Left ventricle myocardium inferior (tissue), 1 donor: ENCODE results near the gene AP3S2. TPM values are rescaled to one million over a fixed set of nuclear protein-coding genes. Genes with fewer than 3 reads are reported as not detected.
A peak's percentile ranks its signal among the peaks of the same experiment; 100 is the strongest.

ENCODE experiments used
- DNase-seq: peaks from one replicate; pipeline ENCODE4 v3.0.0-alpha.2; 2020
- H3K27ac ChIP-seq: fragments of 200-600 bp; replicated peaks from 2 replicates; pipeline ENCODE4 v1.8.0; 2021
- H3K27me3 ChIP-seq: fragments of 200-600 bp; 2 replicates; pipeline ENCODE4 v1.8.0; 2021; ENCODE audit warnings: low read depth
- H3K36me3 ChIP-seq: fragments of 200-600 bp; 2 replicates; pipeline ENCODE4 v1.8.0; 2021
- H3K4me1 ChIP-seq: fragments of 200-600 bp; 2 replicates; pipeline ENCODE4 v1.8.0; 2021
- H3K4me3 ChIP-seq: fragments of 200-600 bp; 2 replicates; pipeline ENCODE4 v1.8.0; 2021; ENCODE audit warnings: mild to moderate bottlenecking, moderate library complexity
- H3K9me3 ChIP-seq: fragments of 200-600 bp; replicated peaks from 2 replicates; pipeline ENCODE4 v1.8.0; 2021
- intact Hi-C: fragments of 100-400 bp; cut with micrococcal nuclease; formaldehyde crosslinking; loops from one replicate; pipeline ENCODE4 v1.11.0; 2022
- total RNA-seq: library from RNA; stranded (reverse); fragmentation: NEBNext Ultra II Directional; extraction: Animal tissue kit (Norgen Biotek cat#: 25700); gene quantifications from one replicate; pipeline ENCODE4 v1.2.1, GENCODE V29; 2021
- TF ChIP-seq, protein P1 (sequence below): fragments of 200-600 bp; IDR thresholded peaks from 2 replicates; pipeline ENCODE4 v1.8.0; 2021; ENCODE audit warnings: antibody characterized with exemption, mild to moderate bottlenecking, borderline replicate concordance
- donor health status: DM: no; HTN: yes; CAD: no; lungs with severe emphysema.

AP3S2 gene
- total RNA-seq, 1 donor from 2014 or later = 44.1 TPM

DNA sequence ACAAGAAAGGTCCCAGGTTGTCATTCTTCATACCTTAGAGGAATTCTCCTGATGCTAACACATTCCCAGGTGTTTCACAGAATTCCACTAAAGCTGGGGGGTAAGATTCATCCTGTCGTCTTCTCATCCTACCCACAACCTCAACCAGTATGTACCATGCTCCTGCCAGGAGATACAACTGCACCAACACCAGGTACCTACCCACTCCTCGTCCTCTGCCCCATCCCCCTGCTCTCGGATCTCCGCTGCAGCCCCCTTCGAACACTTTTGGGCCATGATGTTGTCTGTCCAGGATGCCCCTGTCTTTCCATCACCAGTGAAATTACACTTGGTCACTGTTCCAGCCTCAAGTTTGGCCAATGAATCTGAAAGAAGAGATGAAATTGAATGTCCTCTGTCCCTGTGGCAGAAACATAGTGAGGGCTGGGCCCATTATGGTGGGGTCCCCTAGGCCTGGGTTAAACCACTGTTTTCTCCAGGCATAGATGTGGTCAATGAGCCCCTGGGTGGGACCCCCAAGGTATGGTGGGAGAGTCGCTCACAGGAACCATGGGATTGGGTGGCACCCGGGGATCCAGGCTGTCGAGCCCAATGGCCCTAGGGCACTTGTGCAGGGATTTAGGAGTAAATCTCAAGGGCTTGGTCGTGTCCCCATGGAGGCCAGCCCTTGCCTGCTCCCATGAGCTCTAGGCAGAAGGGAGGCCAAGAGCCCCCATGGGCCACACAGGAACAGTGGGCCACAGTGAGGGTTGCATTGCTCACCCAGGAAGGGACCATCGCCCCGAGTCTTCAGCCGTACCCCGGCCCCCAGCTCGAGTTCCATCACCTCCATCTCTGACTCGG, 9.4 kb upstream of the AP3S2 start:
- Histone ChIP-seq H3K9me3 (no peaks in the 10 kb centered on the region), H3K4me3 (no peak overlapping the region), H3K27me3 (no peaks in the 10 kb centered on the region), H3K4me1 (peaks cover 14% of the 10 kb centered on the region), H3K36me3 (peaks cover 39% of the 10 kb centered on the region), H3K27ac (no peak overlapping the region)
- DNase-seq = no peak
- TF ChIP-seq, protein P1, sequence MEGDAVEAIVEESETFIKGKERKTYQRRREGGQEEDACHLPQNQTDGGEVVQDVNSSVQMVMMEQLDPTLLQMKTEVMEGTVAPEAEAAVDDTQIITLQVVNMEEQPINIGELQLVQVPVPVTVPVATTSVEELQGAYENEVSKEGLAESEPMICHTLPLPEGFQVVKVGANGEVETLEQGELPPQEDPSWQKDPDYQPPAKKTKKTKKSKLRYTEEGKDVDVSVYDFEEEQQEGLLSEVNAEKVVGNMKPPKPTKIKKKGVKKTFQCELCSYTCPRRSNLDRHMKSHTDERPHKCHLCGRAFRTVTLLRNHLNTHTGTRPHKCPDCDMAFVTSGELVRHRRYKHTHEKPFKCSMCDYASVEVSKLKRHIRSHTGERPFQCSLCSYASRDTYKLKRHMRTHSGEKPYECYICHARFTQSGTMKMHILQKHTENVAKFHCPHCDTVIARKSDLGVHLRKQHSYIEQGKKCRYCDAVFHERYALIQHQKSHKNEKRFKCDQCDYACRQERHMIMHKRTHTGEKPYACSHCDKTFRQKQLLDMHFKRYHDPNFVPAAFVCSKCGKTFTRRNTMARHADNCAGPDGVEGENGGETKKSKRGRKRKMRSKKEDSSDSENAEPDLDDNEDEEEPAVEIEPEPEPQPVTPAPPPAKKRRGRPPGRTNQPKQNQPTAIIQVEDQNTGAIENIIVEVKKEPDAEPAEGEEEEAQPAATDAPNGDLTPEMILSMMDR = no peak
- intact Hi-C loops = no loop called here

- DNase-seq = peak; percentile 36
- Histone ChIP-seq H3K27me3 (no peaks in the 10 kb centered on the region), H3K9me3 (no peaks in the 10 kb centered on the region), H3K27ac (peak overlapping the region; percentile 77), H3K4me1 (peaks cover 14% of the 10 kb centered on the region), H3K4me3 (no peak overlapping the region), H3K36me3 (peaks cover 33% of the 10 kb centered on the region)
- TF ChIP-seq, protein P1 = no peak
- intact Hi-C loops = no loop called here
Observed at GRCh38 chr15:89900849-89901248, 7.1 kb upstream of the AP3S2 start.

GRCh38 chr15:89899951-89900567, 6.3 kb upstream of the AP3S2 start:
- DNase-seq = no peak
- H3K9me3 ChIP-seq = no peaks in the 10 kb centered on the region
- intact Hi-C loops = loop anchor here (10.0 kb wide), 1 partner anchor 175 kb away; no protein-coding TSS in a partner anchor
- H3K27me3 ChIP-seq = no peaks in the 10 kb centered on the region
- TF ChIP-seq, protein P1 = no peak
- no peak overlapping the region for H3K4me3 ChIP-seq
- peaks cover 14% of the 10 kb centered on the region for H3K4me1 ChIP-seq
- peak overlapping the region; percentile 77 for H3K27ac ChIP-seq
- peaks cover 33% of the 10 kb centered on the region for H3K36me3 ChIP-seq

GRCh38 chr15:89899295-89899945, 5.6 kb upstream of the AP3S2 start:
- no peaks in the 10 kb centered on the region for H3K27me3 ChIP-seq
- no peak overlapping the region for H3K27ac ChIP-seq
- no peak for DNase-seq
- TF ChIP-seq, protein P1 = no peak
- H3K4me1 ChIP-seq = peaks cover 20% of the 10 kb centered on the region
- no peak overlapping the region for H3K4me3 ChIP-seq
- no peaks in the 10 kb centered on the region for H3K9me3 ChIP-seq
- intact Hi-C loops = loop anchor here (10.0 kb wide), 1 partner anchor 175 kb away; no protein-coding TSS in a partner anchor
- H3K36me3 ChIP-seq = peaks cover 28% of the 10 kb centered on the region

GRCh38 chr15:89898614-89899294, 5.0 kb upstream of the AP3S2 start:
- Histone ChIP-seq H3K4me3 (no peak overlapping the region), H3K9me3 (no peaks in the 10 kb centered on the region), H3K4me1 (peaks cover 25% of the 10 kb centered on the region), H3K36me3 (peaks cover 22% of the 10 kb centered on the region), H3K27me3 (no peaks in the 10 kb centered on the region), H3K27ac (no peak overlapping the region)
- TF ChIP-seq, protein P1 = peak; percentile 57
- no peak for DNase-seq
- intact Hi-C loops = loop anchor here (10.0 kb wide), 1 partner anchor 176 kb away; no protein-coding TSS in a partner anchor
